Measurements from ENCODE around the gene GRM3.

- no peak for TF ChIP-seq EZH2 (IDR thresholded peaks at IDR 0.05; ENCODE audit: low read length, unreplicated experiment)
- no peak for TF ChIP-seq CTCF (conservative IDR thresholded peaks at IDR 0.05; ENCODE audit: low read depth, low read length)
These were observed 204.5 kb downstream of the GRM3 start for GRCh38 chr7:86848226-86848625.
